Glomerular endothelial cell (primary cell): ENCODE measurements around the gene PLD5. TPM values are rescaled to one million over a fixed set of nuclear protein-coding genes. Genes with fewer than 3 reads are reported as not detected.

Experiments
- DNase-seq: peaks from one replicate; pipeline ENCODE4 v3.0.0-alpha.2; 2011; ENCODE audit warnings: low read depth, low spot score; ENCODE audit errors: extremely low read depth
- total RNA-seq: library from RNA; depleted of rRNA; stranded (reverse); fragments of >200 nt; gene quantifications from 2 replicates; pipeline ENCODE4 v1.2.3, GENCODE V29; 2015

Gene PLD5
- total RNA-seq: 0.10 and 0.29 TPM in 2 replicates

GRCh38 chr1:242524571-242525359, at the start of gene PLD5:
PLD5 (minus strand) TSS chr1:242524697.
- no peak for DNase-seq

- no peak for DNase-seq
Observed at GRCh38 chr1:242569867-242570266, 45.4 kb upstream of the PLD5 start.

GRCh38 chr1:242568666-242569065, 44.2 kb upstream of the PLD5 start:
- no peak for DNase-seq

GRCh38 chr1:242567596-242567995, 43.1 kb upstream of the PLD5 start:
- no peak for DNase-seq

GRCh38 chr1:242556759-242557158, 32.3 kb upstream of the PLD5 start:
- DNase-seq: no peak

- no peak for DNase-seq
Observed at GRCh38 chr1:242556276-242556675, 31.8 kb upstream of the PLD5 start.

GRCh38 chr1:242554577-242554976, 30.1 kb upstream of the PLD5 start:
- DNase-seq: no peak

GRCh38 chr1:242546849-242547729, 22.6 kb upstream of the PLD5 start:
- DNase-seq: no peak

- no peak for DNase-seq
Observed at GRCh38 chr1:242546441-242546840, 21.9 kb upstream of the PLD5 start.

GRCh38 chr1:242544071-242544470, 19.6 kb upstream of the PLD5 start:
- DNase-seq: no peak

GRCh38 chr1:242542271-242542670, 17.8 kb upstream of the PLD5 start:
- DNase-seq: no peak

- DNase-seq: no peak
Observed at GRCh38 chr1:242535986-242536385, 11.5 kb upstream of the PLD5 start.

- DNase-seq: no peak
Observed at GRCh38 chr1:242534753-242535152, 10.3 kb upstream of the PLD5 start.

- DNase-seq: no peak
Observed at GRCh38 chr1:242530761-242531160, 6.3 kb upstream of the PLD5 start.

GRCh38 chr1:242525769-242526168, 1.3 kb upstream of the PLD5 start:
- DNase-seq: no peak

GRCh38 chr1:242525360-242525722, 844 bp upstream of the PLD5 start:
- no peak for DNase-seq

- no peak for DNase-seq
Observed at GRCh38 chr1:242523719-242524570, 552 bp downstream of the PLD5 start.

GRCh38 chr1:242522996-242523718, 1.3 kb downstream of the PLD5 start:
- no peak for DNase-seq

GRCh38 chr1:242522304-242522945, 2.1 kb downstream of the PLD5 start:
- no peak for DNase-seq

GRCh38 chr1:242515555-242515954, 8.9 kb downstream of the PLD5 start:
- no peak for DNase-seq
